Activated CD4-positive, alpha-beta T cell treated with anti-CD3 and anti-CD28 coated beads, Interleukin-2, amount 10 ng/mL, durations not matched to agents 24 days and 14 days (primary cell): Measurements from ENCODE around the gene CLDN4. TPM values are rescaled to one million over a fixed set of nuclear protein-coding genes. Genes with fewer than 3 reads are reported as not detected.
"Not testable (repeated sequence)": the region's sequence is repeated elsewhere in the genome, so short reads cannot be mapped to it uniquely, and the experiment has no call there.

Experiments
- DNase-seq: peaks from one replicate; pipeline ENCODE4 v3.0.0; 2022
- H3K27ac Mint-ChIP-seq: one replicate; pipeline ENCODE4 v1.8.0; 2022; ENCODE audit warnings: mild to moderate bottlenecking, mixed read lengths
- H3K27me3 Mint-ChIP-seq: one replicate; pipeline ENCODE4 v1.8.0; 2022; ENCODE audit warnings: mixed read lengths
- H3K36me3 Mint-ChIP-seq: one replicate; pipeline ENCODE4 v1.8.0; 2022; ENCODE audit warnings: low read depth, mild to moderate bottlenecking, mixed read lengths
- H3K4me1 Mint-ChIP-seq: one replicate; pipeline ENCODE4 v1.8.0; 2021; ENCODE audit warnings: mixed read lengths
- H3K4me3 Mint-ChIP-seq: one replicate; pipeline ENCODE4 v1.8.0; 2022; ENCODE audit warnings: mild to moderate bottlenecking, moderate library complexity, mixed read lengths
- H3K9me3 Mint-ChIP-seq: one replicate; pipeline ENCODE4 v1.8.0; 2021; ENCODE audit warnings: mixed read lengths
- intact Hi-C: fragments of 100-400 bp; cut with micrococcal nuclease; formaldehyde crosslinking; loops from one replicate; pipeline ENCODE4 v1.15.1; 2023
- total RNA-seq: library from RNA; stranded (reverse); gene quantifications from 2 replicates; pipeline ENCODE4 v1.2.3, GENCODE V29; 2022

CLDN4 gene
- total RNA-seq, 1 donor from 2014 or later = not detected

- peaks cover 5% of the 10 kb centered on the region for H3K27me3 Mint-ChIP-seq
Measured at GRCh38 chr7:73812996-73813395, 17.8 kb upstream of the CLDN4 start.

GRCh38 chr7:73815436-73815835, 15.4 kb upstream of the CLDN4 start:
- no peaks in the 10 kb centered on the region for H3K36me3 Mint-ChIP-seq
- H3K27ac Mint-ChIP-seq = no peak overlapping the region
- H3K4me1 Mint-ChIP-seq = peaks cover 1% of the 10 kb centered on the region
- H3K27me3 Mint-ChIP-seq = peaks cover 5% of the 10 kb centered on the region
- no peak overlapping the region for H3K4me3 Mint-ChIP-seq
- H3K9me3 Mint-ChIP-seq = no peaks in the 10 kb centered on the region
- no peak for DNase-seq
- intact Hi-C loops = no loop called here

More at GRCh38 chr7:73812996-73813395, 17.8 kb upstream of the CLDN4 start:
- no peak for DNase-seq
- intact Hi-C loops = no loop called here
- no peaks in the 10 kb centered on the region for H3K36me3 Mint-ChIP-seq
- no peak overlapping the region for H3K27ac Mint-ChIP-seq
- H3K4me3 Mint-ChIP-seq = no peak overlapping the region
- H3K4me1 Mint-ChIP-seq = peaks cover 1% of the 10 kb centered on the region
- no peaks in the 10 kb centered on the region for H3K9me3 Mint-ChIP-seq

- H3K27ac Mint-ChIP-seq = no peak overlapping the region
- no peak for DNase-seq
- intact Hi-C loops = no loop called here
- no peaks in the 10 kb centered on the region for H3K9me3 Mint-ChIP-seq
- H3K27me3 Mint-ChIP-seq = peaks cover 2% of the 10 kb centered on the region
- no peaks in the 10 kb centered on the region for H3K36me3 Mint-ChIP-seq
- no peaks in the 10 kb centered on the region for H3K4me1 Mint-ChIP-seq
- H3K4me3 Mint-ChIP-seq = no peak overlapping the region
Measured at GRCh38 chr7:73817121-73817520, 13.7 kb upstream of the CLDN4 start.

DNA sequence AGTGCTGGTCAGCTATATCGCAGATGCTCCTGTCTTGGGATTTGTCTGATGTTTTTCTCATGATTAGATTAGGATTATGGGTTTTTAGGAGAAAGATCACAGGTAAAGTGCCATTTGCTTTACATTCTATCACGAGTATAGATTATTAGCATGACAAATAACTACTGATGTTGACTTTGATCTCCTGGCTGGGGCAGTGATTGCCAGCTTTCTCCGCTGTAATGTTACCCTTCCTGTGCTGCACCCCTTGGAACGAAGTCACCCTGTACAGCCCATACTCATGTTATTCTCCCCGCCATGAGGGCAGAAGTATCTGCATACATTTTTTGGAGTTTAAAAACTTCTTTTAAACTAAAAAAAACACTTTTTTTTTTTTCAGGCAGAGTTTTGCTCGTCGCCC, 10.8 kb upstream of the CLDN4 start:
- Mint-ChIP-seq H3K9me3 (no peaks in the 10 kb centered on the region), H3K4me3 (no peak overlapping the region), H3K27ac (no peak overlapping the region), H3K4me1 (no peaks in the 10 kb centered on the region), H3K36me3 (no peaks in the 10 kb centered on the region), H3K27me3 (peaks cover 1% of the 10 kb centered on the region)
- intact Hi-C loops = no loop called here
- no peak for DNase-seq

GRCh38 chr7:73821597-73822285, 9.1 kb upstream of the CLDN4 start:
- H3K27me3 Mint-ChIP-seq, H3K27ac Mint-ChIP-seq, H3K36me3 Mint-ChIP-seq, intact Hi-C loops, H3K4me3 Mint-ChIP-seq, H3K4me1 Mint-ChIP-seq, H3K9me3 Mint-ChIP-seq, DNase-seq: not testable (repeated sequence)

GRCh38 chr7:73822319-73823173, 8.2 kb upstream of the CLDN4 start:
- intact Hi-C loops = no loop called here
- no peak overlapping the region for H3K4me3 Mint-ChIP-seq
- DNase-seq = no peak
- H3K9me3 Mint-ChIP-seq = no peaks in the 10 kb centered on the region
- no peak overlapping the region for H3K27ac Mint-ChIP-seq
- H3K4me1 Mint-ChIP-seq = peaks cover 7% of the 10 kb centered on the region
- no peaks in the 10 kb centered on the region for H3K36me3 Mint-ChIP-seq
- peaks cover 14% of the 10 kb centered on the region for H3K27me3 Mint-ChIP-seq

- Mint-ChIP-seq H3K27me3 (peaks cover 16% of the 10 kb centered on the region), H3K4me3 (no peak overlapping the region), H3K27ac (no peak overlapping the region), H3K9me3 (no peaks in the 10 kb centered on the region), H3K4me1 (peaks cover 9% of the 10 kb centered on the region), H3K36me3 (no peaks in the 10 kb centered on the region)
- no peak for DNase-seq
- intact Hi-C loops = no loop called here
Measured at GRCh38 chr7:73823257-73823656, 7.5 kb upstream of the CLDN4 start.

- Mint-ChIP-seq H3K4me1 (peaks cover 13% of the 10 kb centered on the region), H3K27ac (no peak overlapping the region), H3K36me3 (no peaks in the 10 kb centered on the region), H3K9me3 (no peaks in the 10 kb centered on the region), H3K4me3 (no peak overlapping the region), H3K27me3 (peaks cover 16% of the 10 kb centered on the region)
- DNase-seq = no peak
- intact Hi-C loops = no loop called here
Measured at GRCh38 chr7:73823873-73824592, 6.8 kb upstream of the CLDN4 start.

- peaks cover 16% of the 10 kb centered on the region for H3K27me3 Mint-ChIP-seq
- intact Hi-C loops = no loop called here
- no peak overlapping the region for H3K4me3 Mint-ChIP-seq
- DNase-seq = no peak
- H3K4me1 Mint-ChIP-seq = peaks cover 13% of the 10 kb centered on the region
- no peak overlapping the region for H3K27ac Mint-ChIP-seq
- H3K36me3 Mint-ChIP-seq = no peaks in the 10 kb centered on the region
- H3K9me3 Mint-ChIP-seq = no peaks in the 10 kb centered on the region
Measured at GRCh38 chr7:73824986-73825385, 5.8 kb upstream of the CLDN4 start.

GRCh38 chr7:73827567-73828106, 3.2 kb upstream of the CLDN4 start:
- Mint-ChIP-seq H3K27ac (no peak overlapping the region), H3K27me3 (peaks cover 16% of the 10 kb centered on the region), H3K9me3 (no peaks in the 10 kb centered on the region), H3K4me3 (no peak overlapping the region), H3K4me1 (peaks cover 13% of the 10 kb centered on the region), H3K36me3 (no peaks in the 10 kb centered on the region)
- intact Hi-C loops = loop anchor here (1.0 kb wide), 1 partner anchor 24 kb away; no protein-coding TSS in a partner anchor
- DNase-seq = no peak

DNA sequence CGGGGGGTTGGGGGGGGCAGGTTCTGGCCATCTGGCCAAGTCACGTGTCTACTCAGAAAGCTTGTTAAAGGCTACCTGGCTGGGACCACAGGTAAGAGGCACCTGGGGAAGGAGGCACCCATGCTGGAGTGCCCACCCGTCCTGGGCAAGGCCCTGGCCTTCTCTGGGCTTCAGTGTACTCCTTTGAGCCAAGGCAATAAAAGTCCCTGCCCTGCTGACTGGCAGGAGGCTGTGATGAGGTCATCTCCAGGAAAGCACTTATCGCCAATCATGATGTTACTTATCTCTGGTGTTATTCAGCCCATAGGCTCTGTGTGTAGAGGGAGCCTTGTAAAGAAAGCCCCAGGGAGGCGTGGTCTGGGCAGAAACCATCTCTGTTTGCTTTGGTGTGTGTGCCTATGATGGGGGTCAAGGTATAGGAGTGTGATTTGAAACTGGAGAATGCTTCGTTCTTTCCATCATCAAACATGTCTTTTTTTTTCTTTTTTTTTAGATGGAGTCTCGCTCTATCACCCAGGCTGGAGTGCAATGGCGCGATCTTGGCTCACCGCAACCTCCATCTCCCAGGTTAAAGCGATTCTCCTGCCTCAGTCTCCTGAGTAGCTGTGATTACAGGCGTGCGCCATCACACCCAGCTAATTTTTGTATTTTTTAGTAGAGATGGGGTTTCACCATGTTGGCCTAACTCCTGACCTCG, 2.5 kb upstream of the CLDN4 start:
- Mint-ChIP-seq H3K9me3 (no peaks in the 10 kb centered on the region), H3K4me1 (peaks cover 13% of the 10 kb centered on the region), H3K27me3 (peaks cover 15% of the 10 kb centered on the region), H3K4me3 (no peak overlapping the region), H3K27ac (no peak overlapping the region), H3K36me3 (no peaks in the 10 kb centered on the region)
- intact Hi-C loops = loop anchor here (1.0 kb wide), 1 partner anchor 23 kb away; no protein-coding TSS in a partner anchor
- DNase-seq = no peak

- H3K4me1 Mint-ChIP-seq = peaks cover 13% of the 10 kb centered on the region
- no peak overlapping the region for H3K27ac Mint-ChIP-seq
- H3K36me3 Mint-ChIP-seq = no peaks in the 10 kb centered on the region
- H3K27me3 Mint-ChIP-seq = peaks cover 15% of the 10 kb centered on the region
- intact Hi-C loops = loop anchor here (1.0 kb wide), 1 partner anchor 22 kb away; no protein-coding TSS in a partner anchor
- no peak overlapping the region for H3K4me3 Mint-ChIP-seq
- no peak for DNase-seq
- no peaks in the 10 kb centered on the region for H3K9me3 Mint-ChIP-seq
Measured at GRCh38 chr7:73828972-73829371, 1.8 kb upstream of the CLDN4 start.

DNA sequence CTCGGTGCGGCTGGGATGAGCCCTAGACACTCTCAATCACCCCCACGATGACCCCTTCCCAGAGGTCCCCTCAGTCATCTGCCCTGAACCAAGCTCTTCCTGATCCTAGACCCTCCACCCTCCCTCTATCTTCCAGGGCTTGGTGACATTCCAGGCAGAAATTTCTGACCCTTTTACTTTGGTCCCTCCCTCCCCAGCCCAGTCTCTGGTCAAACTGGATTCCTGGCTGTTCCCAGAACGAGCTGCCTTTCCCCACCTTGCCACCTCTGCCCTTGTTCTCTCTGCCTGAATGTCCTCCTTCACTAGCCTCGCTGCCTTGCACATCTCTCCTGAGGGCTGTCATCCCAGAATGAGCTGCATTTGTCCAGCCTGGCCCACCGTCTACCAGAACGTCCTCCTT, 1.3 kb upstream of the CLDN4 start:
- Mint-ChIP-seq H3K4me1 (peaks cover 13% of the 10 kb centered on the region), H3K27me3 (peaks cover 15% of the 10 kb centered on the region), H3K36me3 (no peaks in the 10 kb centered on the region), H3K27ac (no peak overlapping the region), H3K4me3 (no peak overlapping the region), H3K9me3 (no peaks in the 10 kb centered on the region)
- intact Hi-C loops = no loop called here
- no peak for DNase-seq
